Smooth muscle cell (in vitro differentiated cells): ENCODE measurements around the gene NREP. TPM values are rescaled to one million over a fixed set of nuclear protein-coding genes. Genes with fewer than 3 reads are reported as not detected.

Experiments
- DNase-seq: peaks from one replicate; lab custom pipeline; 2025; ENCODE audit not compliant: unreplicated experiment; lab: John Stamatoyannopoulos, UW
- H2AFZ ChIP-seq: fragments of 200-600 bp; sonication (generic); 2 replicates; pipeline ENCODE4 v1.6.0; 2016; ENCODE audit warnings: antibody characterized with exemption, low read depth, mild to moderate bottlenecking
- H3F3A ChIP-seq: fragments of 200-600 bp; sonication (generic); 2 replicates; pipeline ENCODE4 v1.6.0; 2017; ENCODE audit warnings: antibody characterized with exemption, low read depth
- H3K27ac ChIP-seq: fragments of 200-600 bp; sonication (generic); 2 replicates; pipeline ENCODE4 v1.5.1; 2016; ENCODE audit warnings: low read depth, mild to moderate bottlenecking
- H3K27me3 ChIP-seq: fragments of 200-600 bp; sonication (generic); 2 replicates; pipeline ENCODE4 v1.6.1; 2016; ENCODE audit warnings: low read depth, mild to moderate bottlenecking
- H3K36me3 ChIP-seq: fragments of 200-600 bp; sonication (generic); 2 replicates; pipeline ENCODE4 v1.5.1; 2016; ENCODE audit warnings: low read depth
- H3K4me1 ChIP-seq: fragments of 200-600 bp; sonication (generic); 2 replicates; pipeline ENCODE4 v1.5.1; 2016; ENCODE audit warnings: low read depth
- H3K4me2 ChIP-seq: fragments of 200-600 bp; sonication (generic); 2 replicates; pipeline ENCODE4 v1.6.0; 2016; ENCODE audit warnings: mild to moderate bottlenecking
- H3K4me3 ChIP-seq: fragments of 200-600 bp; sonication (generic); 2 replicates; pipeline ENCODE4 v1.5.1; 2016; ENCODE audit warnings: mild to moderate bottlenecking
- H3K79me2 ChIP-seq: fragments of 200-600 bp; sonication (generic); 2 replicates; pipeline ENCODE4 v1.6.0; 2016; ENCODE audit warnings: low read depth, mild to moderate bottlenecking
- H3K9ac ChIP-seq: fragments of 200-600 bp; sonication (generic); 2 replicates; pipeline ENCODE4 v1.6.0; 2016; ENCODE audit warnings: low read depth
- H3K9me3 ChIP-seq: fragments of 200-600 bp; sonication (generic); replicated peaks from 2 replicates; pipeline ENCODE4 v1.5.1; 2016; ENCODE audit warnings: low read depth
- H4K20me1 ChIP-seq: fragments of 200-600 bp; sonication (generic); 2 replicates; pipeline ENCODE4 v1.6.0; 2016; ENCODE audit warnings: low read depth
- WGBS: methylation state at CpG from one replicate; pipeline ENCODE4 v1.1.7; 2016; ENCODE audit warnings: low lambda C conversion rate; 5-methylcytosine and 5-hydroxymethylcytosine counted together
- polyA plus RNA-seq: library from polyadenylated mRNA; unstranded; fragments of >200 nt; fragmentation: Nextera tagmentation; extraction: Ambion mirVana; gene quantifications from 2 replicates; pipeline ENCODE4 v1.2.1, GENCODE V29; 2016
- total RNA-seq: library from RNA; depleted of rRNA; stranded (reverse); fragments of >200 nt; gene quantifications from 2 replicates; pipeline ENCODE4 v1.2.3, GENCODE V29; 2014
- TF ChIP-seq, protein P1 (sequence below): fragments of 200-600 bp; sonication (generic); IDR thresholded peaks from 2 replicates; pipeline ENCODE4 v1.5.1; 2017; ENCODE audit warnings: borderline replicate concordance, mild to moderate bottlenecking, antibody characterized with exemption; ENCODE audit not compliant: insufficient read depth, poor library complexity, severe bottlenecking

The NREP gene
- total and polyA plus RNA-seq, 2 experiments from 2014 or later = 191 to 270 TPM

- TF ChIP-seq, protein P1, sequence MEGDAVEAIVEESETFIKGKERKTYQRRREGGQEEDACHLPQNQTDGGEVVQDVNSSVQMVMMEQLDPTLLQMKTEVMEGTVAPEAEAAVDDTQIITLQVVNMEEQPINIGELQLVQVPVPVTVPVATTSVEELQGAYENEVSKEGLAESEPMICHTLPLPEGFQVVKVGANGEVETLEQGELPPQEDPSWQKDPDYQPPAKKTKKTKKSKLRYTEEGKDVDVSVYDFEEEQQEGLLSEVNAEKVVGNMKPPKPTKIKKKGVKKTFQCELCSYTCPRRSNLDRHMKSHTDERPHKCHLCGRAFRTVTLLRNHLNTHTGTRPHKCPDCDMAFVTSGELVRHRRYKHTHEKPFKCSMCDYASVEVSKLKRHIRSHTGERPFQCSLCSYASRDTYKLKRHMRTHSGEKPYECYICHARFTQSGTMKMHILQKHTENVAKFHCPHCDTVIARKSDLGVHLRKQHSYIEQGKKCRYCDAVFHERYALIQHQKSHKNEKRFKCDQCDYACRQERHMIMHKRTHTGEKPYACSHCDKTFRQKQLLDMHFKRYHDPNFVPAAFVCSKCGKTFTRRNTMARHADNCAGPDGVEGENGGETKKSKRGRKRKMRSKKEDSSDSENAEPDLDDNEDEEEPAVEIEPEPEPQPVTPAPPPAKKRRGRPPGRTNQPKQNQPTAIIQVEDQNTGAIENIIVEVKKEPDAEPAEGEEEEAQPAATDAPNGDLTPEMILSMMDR = no peak
- H3K9ac ChIP-seq = no peak overlapping the region
- H3K9me3 ChIP-seq = no peaks in the 10 kb centered on the region
- no peaks in the 10 kb centered on the region for H4K20me1 ChIP-seq
- 75% methylated on average over 6 of the region's 6 CpGs for WGBS
- H3K4me2 ChIP-seq = no peak overlapping the region
- H2AFZ ChIP-seq = no peak overlapping the region
- H3F3A ChIP-seq = peaks cover 12% of the 10 kb centered on the region
- no peak overlapping the region for H3K4me3 ChIP-seq
- no peaks in the 10 kb centered on the region for H3K27me3 ChIP-seq
- peaks cover 25% of the 10 kb centered on the region for H3K4me1 ChIP-seq
- no peak for DNase-seq
- H3K79me2 ChIP-seq = no peaks in the 10 kb centered on the region
- H3K36me3 ChIP-seq = no peaks in the 10 kb centered on the region
- no peak overlapping the region for H3K27ac ChIP-seq
Measured at GRCh38 chr5:111776913-111777781, 20.2 kb upstream of the NREP start.

DNA sequence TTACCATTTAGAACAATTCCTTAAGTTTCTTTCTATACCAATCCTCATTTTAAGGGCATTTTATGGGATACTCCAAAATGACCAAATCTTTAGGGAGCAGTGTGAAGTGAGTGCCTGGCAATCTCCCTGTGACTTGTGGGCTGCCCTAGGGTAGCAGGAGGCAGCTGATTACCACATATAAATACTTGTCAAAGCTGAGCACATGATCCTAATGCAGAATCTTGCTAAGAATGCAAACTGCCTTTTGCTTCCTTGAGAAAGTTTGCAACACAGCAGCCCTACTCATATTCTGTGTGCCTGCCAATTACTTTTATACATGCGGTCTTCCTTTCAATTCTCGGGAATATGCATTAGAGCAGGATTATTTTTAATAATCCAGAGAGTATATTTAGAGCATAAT is 18.2 kb upstream of the NREP start:
- H3F3A ChIP-seq = peaks cover 12% of the 10 kb centered on the region
- no peaks in the 10 kb centered on the region for H3K9me3 ChIP-seq
- H3K9ac ChIP-seq = no peak overlapping the region
- H4K20me1 ChIP-seq = no peaks in the 10 kb centered on the region
- no peak overlapping the region for H2AFZ ChIP-seq
- TF ChIP-seq, protein P1 = no peak
- no peak overlapping the region for H3K27ac ChIP-seq
- no peak overlapping the region for H3K4me3 ChIP-seq
- H3K4me1 ChIP-seq = peaks cover 25% of the 10 kb centered on the region
- H3K4me2 ChIP-seq = peak overlapping the region; percentile 47
- no peak for DNase-seq
- WGBS = 92% methylated on average over 2 of the region's 2 CpGs
- no peaks in the 10 kb centered on the region for H3K36me3 ChIP-seq
- H3K27me3 ChIP-seq = no peaks in the 10 kb centered on the region
- no peaks in the 10 kb centered on the region for H3K79me2 ChIP-seq

GRCh38 chr5:111774525-111774924 is 17.5 kb upstream of the NREP start:
- WGBS = 6% methylated on average over 4 of the region's 4 CpGs
- no peak for DNase-seq

More at GRCh38 chr5:111774525-111774924, 17.5 kb upstream of the NREP start:
- Histone ChIP-seq H3K4me1 (peaks cover 25% of the 10 kb centered on the region), H3K4me3 (no peak overlapping the region), H3F3A (peaks cover 12% of the 10 kb centered on the region), H3K27me3 (no peaks in the 10 kb centered on the region), H2AFZ (peak overlapping the region; percentile 14), H3K36me3 (no peaks in the 10 kb centered on the region), H3K9ac (no peak overlapping the region), H3K4me2 (peak overlapping the region; percentile 47), H3K9me3 (no peaks in the 10 kb centered on the region), H3K79me2 (no peaks in the 10 kb centered on the region), H3K27ac (no peak overlapping the region), H4K20me1 (no peaks in the 10 kb centered on the region)
- TF ChIP-seq, protein P1 = no peak
